ENCODE data around the gene LDB2.

DNA sequence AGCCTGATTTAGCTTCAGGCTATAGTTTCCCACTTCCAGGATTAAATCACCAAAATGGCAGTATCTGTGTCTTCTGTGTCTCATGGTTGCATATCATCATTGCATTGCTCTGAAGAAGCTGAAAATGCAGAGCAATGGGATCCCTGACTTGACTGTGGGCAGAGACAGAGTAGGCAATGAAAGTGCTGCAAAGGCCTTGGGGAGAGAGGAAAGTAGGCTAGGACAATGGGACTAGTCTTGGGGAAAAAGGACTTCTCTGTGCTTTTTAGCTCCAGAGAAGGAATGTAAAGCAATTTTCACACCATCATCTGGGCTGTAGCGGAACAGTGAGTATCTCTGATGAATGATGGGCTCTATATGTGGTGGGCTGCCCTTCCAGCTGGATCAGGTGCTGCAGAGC is 202.5 kb downstream of the LDB2 start:
- TF ChIP-seq, protein P1, sequence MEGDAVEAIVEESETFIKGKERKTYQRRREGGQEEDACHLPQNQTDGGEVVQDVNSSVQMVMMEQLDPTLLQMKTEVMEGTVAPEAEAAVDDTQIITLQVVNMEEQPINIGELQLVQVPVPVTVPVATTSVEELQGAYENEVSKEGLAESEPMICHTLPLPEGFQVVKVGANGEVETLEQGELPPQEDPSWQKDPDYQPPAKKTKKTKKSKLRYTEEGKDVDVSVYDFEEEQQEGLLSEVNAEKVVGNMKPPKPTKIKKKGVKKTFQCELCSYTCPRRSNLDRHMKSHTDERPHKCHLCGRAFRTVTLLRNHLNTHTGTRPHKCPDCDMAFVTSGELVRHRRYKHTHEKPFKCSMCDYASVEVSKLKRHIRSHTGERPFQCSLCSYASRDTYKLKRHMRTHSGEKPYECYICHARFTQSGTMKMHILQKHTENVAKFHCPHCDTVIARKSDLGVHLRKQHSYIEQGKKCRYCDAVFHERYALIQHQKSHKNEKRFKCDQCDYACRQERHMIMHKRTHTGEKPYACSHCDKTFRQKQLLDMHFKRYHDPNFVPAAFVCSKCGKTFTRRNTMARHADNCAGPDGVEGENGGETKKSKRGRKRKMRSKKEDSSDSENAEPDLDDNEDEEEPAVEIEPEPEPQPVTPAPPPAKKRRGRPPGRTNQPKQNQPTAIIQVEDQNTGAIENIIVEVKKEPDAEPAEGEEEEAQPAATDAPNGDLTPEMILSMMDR (conservative IDR thresholded peaks at IDR 0.05; ENCODE audit: low read depth in 2 of 2) = no peak
- TF ChIP-seq EZH2 (IDR thresholded peaks at IDR 0.05; ENCODE audit: low read depth, unreplicated experiment) = no peak
- no peak for TF ChIP-seq EZH2phosphoT487 (IDR thresholded peaks at IDR 0.05; ENCODE audit: unreplicated experiment)
- no peak for TF ChIP-seq ZNF331 (CRISPR knock-in tag; IDR thresholded peaks at IDR 0.05; ENCODE audit: low read depth)
- TF ChIP-seq REST (IDR thresholded peaks at IDR 0.05; ENCODE audit: unreplicated experiment) = no peak
- no peak for TF ChIP-seq POLR2AphosphoS5 (IDR thresholded peaks at IDR 0.05; ENCODE audit: low read depth)
- TF ChIP-seq JUNB (IDR thresholded peaks at IDR 0.05; ENCODE audit: unreplicated experiment) = no peak
- no peak for TF ChIP-seq STAT1 (IDR thresholded peaks at IDR 0.05; ENCODE audit: unreplicated experiment)
- TF ChIP-seq ZNF462 (CRISPR knock-in tag; IDR thresholded peaks at IDR 0.05) = no peak
- no peak for TF ChIP-seq ZNF114 (CRISPR knock-in tag; IDR thresholded peaks at IDR 0.05)
